CD4-positive, alpha-beta T cell treated with Interleukin-17A for 1 hour (primary cell): ENCODE data around the gene ATG7.

Experiments used
- DNase-seq: peaks from one replicate; pipeline ENCODE4 v3.0.0-alpha.2; 2020

ATG7 gene

GRCh38 chr3:11367143-11367693 lies 95.0 kb downstream of the ATG7 start:
- no peak for DNase-seq

- DNase-seq: no peak
These were observed 98.0 kb downstream of the ATG7 start for GRCh38 chr3:11370191-11370590.

GRCh38 chr3:11370966-11371365 lies 98.8 kb downstream of the ATG7 start:
- no peak for DNase-seq

DNA sequence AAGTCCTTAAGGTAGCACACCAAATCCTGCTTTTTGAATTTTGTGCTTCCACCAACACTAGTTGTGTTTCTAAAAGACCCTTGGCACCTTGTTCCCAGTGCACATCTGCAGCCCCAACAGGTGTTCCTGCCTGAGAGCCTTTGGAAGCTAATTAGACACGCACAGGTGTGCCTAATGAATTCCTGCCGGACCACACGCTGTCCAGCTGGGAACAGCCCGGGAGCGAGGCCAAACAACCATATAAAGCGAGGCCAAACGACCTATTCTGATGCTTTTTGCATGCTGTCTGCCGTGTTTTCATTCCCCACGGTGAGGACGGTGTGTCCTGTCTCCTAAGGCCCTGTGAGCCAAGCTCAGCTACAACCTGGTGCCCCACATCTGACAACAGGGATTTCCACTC lies 99.5 kb downstream of the ATG7 start:
- no peak for DNase-seq

DNA sequence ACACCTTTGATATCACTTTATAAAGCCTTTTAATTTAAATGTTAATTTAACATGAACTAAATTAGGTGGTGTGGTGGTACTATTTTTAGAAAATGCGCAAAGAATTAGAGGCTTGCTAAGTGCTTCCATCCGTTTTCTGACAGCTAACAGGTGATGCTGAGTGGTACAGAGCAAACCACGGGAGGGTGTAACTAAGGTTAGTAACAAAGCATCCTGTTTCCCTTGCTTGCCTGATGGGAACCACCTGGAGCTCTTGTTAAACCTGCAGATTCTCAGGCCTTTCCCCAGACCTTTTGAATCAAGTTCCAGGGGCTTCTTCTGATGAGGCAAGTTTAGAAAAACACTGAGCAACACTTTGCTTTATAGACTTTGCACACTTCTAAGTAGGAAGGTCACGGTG lies 101.0 kb downstream of the ATG7 start:
- no peak for DNase-seq

DNA sequence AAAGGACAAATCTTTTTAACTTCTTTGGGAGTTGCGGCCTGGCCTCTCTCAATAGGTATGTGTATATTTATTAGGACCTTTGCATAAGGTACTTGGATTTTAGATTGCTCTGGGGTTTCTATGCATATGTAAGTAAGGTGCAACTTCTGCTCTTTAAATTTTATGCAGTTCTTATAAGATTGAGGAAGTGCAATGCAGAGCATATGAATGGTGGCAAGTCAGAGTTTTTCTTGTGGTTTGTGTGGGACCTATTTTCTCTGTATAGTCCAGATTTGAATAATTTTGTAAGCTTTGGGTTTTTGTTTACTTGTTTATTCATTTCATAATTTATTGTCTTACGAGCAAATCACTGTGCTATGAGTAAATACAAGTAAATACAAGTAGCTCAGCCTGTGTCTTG lies 101.5 kb downstream of the ATG7 start:
- DNase-seq: no peak

GRCh38 chr3:11375333-11376088 lies 103.3 kb downstream of the ATG7 start:
- DNase-seq: no peak

GRCh38 chr3:11377719-11378118 lies 105.5 kb downstream of the ATG7 start:
- no peak for DNase-seq

DNA sequence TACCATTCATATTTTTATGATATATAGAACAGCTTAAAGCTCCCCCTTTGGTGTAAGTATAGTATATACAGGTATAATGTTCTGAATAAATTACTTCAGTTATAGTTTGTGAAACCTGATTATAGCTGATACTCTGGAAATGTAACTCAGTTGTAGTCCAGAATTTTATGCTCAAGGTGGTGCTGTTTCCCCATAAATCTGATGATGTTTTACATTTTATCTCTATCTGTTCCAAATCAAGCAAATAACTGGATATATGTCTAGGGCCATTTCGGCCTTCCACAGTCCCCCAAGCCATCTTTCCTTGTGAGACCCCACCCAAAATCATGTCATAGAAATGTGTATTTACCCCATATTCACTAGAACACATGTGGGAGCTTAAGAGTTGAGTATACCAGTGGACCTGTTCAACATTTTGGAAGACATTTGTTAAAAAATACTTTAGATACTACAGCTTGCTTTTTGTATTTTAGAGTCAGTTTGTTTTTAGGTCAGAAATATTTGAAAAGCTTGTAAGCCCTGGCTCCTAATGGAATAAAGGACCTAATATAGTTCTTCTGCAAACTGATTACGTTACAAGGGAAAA lies 107.1 kb downstream of the ATG7 start:
- DNase-seq: peak; percentile 59

- DNase-seq: no peak
These were observed 107.9 kb downstream of the ATG7 start for GRCh38 chr3:11379824-11380701.

GRCh38 chr3:11381141-11381540 lies 108.9 kb downstream of the ATG7 start:
- DNase-seq: no peak

GRCh38 chr3:11381563-11381962 lies 109.4 kb downstream of the ATG7 start:
- DNase-seq: no peak

GRCh38 chr3:11382146-11382745 lies 110.0 kb downstream of the ATG7 start:
- DNase-seq: no peak

DNA sequence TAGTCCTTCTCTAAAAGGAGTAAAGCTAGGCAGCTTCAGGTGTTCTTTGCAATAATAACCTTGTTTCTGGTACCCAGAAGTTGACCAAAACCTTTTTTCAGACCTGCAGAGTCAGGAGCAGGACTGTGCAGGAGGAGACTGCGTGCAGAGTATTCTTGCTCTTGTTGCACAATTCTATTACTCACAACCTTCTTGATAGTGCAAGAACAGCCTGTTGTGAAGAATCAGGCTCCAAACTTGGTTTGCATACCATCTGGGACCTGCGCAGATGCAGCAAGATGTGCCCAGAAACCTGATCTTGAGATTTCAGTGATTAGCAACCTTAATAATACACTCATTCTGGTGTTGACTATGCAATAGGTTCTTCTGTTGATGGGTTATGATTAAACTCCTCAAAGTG lies 111.9 kb downstream of the ATG7 start:
- no peak for DNase-seq

DNA sequence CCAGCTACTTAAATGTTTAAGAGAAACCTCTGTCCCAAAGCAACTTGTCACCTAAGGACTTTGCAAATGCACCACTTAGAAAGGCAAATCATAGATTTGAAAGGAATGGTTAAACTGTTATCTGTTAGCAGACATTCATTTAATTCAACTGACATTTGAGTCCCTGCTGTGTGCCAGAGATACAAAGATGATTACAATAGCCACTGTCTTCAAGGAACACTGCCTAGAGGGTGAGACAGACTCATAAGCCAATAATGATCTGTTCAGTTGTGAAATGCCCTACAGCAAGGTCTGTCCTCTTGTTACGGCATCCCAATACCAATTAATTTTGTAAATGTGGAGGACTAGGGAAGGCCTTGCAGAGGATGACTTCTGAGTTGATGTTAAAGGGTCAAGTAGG lies 113.1 kb downstream of the ATG7 start:
- DNase-seq: no peak

DNA sequence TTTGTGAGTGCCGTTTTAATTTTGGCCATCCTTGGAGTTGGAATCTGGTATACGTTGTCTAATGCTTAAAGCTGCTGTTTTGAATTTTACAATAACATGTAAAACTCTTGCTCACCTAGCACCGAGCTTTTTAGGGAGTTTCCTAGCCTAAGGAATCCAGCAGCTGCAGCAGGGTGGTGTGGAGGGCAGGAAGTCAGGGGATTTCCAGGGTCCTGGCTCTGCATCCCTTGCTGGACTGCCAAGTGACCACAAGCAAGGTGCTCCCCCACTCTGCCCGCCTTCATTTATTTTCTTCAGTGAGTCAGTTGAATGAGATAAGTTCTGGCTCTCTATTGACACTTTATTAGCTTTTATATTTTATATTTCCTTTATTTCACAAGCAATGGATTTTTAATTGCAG lies 113.7 kb downstream of the ATG7 start:
- DNase-seq: no peak

DNA sequence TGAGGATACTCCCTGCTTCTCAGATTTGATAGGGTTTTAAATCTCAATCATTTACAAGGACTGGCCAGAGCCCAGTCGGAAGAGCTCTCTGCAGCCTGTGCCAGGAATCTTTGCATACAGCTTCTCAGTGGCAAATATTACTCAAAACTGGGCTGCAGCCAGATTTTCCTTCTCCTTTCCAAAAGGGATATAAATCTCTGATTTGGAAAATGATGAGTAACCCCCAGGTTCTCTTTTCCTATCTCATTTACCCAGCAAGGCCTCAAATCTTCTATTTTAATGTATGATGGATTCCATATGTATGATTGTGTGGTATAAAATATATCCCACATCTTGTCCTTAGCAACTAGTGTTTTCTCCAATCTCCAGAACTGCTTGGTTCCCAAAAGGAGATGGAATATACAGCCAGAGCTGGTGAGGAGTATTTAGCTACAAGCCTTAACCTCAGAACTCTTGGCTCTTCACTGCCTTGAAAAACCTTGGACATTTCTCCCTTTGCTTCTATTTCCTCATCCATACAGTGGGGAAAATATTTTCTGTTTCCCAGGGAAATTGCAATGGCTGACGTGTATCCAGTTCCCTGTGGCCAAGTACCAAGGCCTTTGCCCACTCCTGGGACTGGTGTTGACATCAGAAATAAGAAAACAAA lies 114.4 kb downstream of the ATG7 start:
- DNase-seq: no peak

DNA sequence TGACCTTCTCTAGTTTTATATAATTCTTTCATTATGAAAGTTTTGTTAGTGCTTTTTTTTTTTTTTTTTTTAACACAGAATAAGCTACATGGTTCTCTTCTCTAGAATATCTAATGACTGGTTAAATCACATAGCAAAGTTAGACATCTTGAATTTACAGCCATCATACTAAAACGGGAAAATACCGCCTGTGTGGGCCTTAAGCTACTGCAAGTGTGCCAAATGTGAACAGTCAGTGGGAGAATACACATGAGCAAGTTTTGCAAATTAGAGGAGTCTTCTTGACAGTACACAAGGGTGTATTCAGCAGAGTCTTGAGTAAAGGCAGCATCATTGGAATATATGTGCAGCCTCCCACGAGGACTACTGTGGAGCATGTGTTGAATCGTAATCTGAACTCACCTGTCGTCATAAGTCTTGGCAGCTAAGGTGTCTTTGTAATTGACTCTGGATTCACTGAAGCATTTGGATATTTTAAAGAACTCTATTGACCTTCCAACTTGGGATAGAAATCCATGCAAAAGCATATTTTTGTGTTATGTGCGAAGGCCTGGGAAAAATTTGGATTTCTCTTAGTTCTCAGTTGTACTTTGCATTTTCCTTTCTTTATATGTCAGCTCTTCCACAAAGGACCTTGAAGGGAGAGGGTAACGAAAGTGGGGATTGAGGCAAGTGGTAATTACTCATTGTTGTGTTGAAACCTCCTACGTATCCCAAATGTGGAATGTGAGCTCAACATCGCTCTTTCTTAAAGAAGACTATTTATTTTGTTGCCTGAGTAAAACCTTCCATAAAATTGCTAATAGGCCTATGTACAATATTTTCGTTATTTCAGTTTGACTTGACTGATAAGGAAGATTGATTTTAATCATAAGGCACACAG lies 117.4 kb downstream of the ATG7 start:
- no peak for DNase-seq

DNA sequence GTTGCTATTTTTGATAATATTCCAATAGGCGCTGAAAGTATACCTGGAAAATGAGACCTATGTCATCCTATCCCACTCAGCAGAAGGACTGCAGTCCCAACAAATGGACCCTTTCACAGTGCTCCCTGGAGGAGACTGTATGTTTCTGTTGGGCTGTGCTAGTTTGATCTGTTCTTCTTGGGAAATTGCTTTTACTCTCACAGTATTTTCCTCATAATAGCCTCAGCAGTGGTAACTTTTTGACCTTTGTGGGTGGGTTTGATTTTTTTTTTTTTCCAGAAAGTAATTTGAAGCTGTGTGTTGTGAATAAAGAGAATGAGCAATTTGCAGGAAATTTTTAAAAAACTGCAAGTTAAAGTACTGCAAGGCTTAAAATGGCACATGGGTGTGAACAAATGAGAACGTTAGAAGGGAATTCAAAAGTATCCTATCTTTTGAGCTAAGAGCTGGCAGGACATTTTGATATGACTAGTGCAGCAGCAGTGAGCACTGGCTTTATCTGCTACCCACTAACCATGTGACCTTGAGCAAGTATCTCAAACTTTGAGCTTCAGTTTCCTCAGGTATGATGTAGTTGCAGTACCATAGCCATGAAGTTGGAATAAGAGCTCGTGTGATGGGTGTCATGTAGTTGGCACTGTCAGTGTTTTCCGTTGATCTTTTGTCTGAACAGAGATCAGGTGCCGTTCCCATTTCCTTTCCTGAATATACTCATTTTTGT lies 118.4 kb downstream of the ATG7 start:
- DNase-seq: no peak

GRCh38 chr3:11391174-11391879 lies 119.1 kb downstream of the ATG7 start:
- no peak for DNase-seq
